GM12878 (cell line): ENCODE data around the gene IDI1.

ENCODE experiments used
- CTCF ChIP-seq, 3 experiments: IDR thresholded peaks in 2 of 3; conservative IDR thresholded peaks in 1 of 3; 2 replicates each; pipeline ENCODE4 v1.5.1; 2011; ENCODE audit warnings: low read depth in 3 of 3, low read length in 3 of 3, mild to moderate bottlenecking in 3 of 3, control low read depth in 2 of 3, moderate library complexity in 2 of 3, inconsistent platforms in 1 of 3, mixed read lengths in 1 of 3; ENCODE audit not compliant: control insufficient read depth in 2 of 3, insufficient read depth in 1 of 3; ENCODE audit errors: extremely low read depth in 1 of 3
- FOS ChIP-seq: IDR thresholded peaks from 3 replicates; pipeline ENCODE4 v1.6.1; 2011; ENCODE audit warnings: borderline replicate concordance; ENCODE audit not compliant: insufficient read length; ENCODE audit errors: extremely low read depth
- HCFC1 ChIP-seq: fragments of 150-350 bp; IDR thresholded peaks from 2 replicates; pipeline ENCODE4 v1.6.1; 2014; ENCODE audit warnings: low read length
- IRF4 ChIP-seq: IDR thresholded peaks from 2 replicates; pipeline ENCODE4 v1.6.1; 2011; ENCODE audit warnings: low read depth, low read length
- MTA3 ChIP-seq: IDR thresholded peaks from 2 replicates; pipeline ENCODE4 v1.6.1; 2012; ENCODE audit warnings: low read length, inconsistent platforms, borderline replicate concordance
- NFIC ChIP-seq: IDR thresholded peaks from 2 replicates; pipeline ENCODE4 v1.6.1; 2012; ENCODE audit warnings: low read depth, mild to moderate bottlenecking, inconsistent platforms, low read length, moderate library complexity
- PML ChIP-seq: IDR thresholded peaks from 2 replicates; pipeline ENCODE4 v1.6.1; 2012; ENCODE audit warnings: low read length, inconsistent platforms
- POLR2A ChIP-seq: IDR thresholded peaks from 2 replicates; pipeline ENCODE4 v1.6.1; 2011; ENCODE audit warnings: low read depth, mild to moderate bottlenecking, low read length
- POLR2AphosphoS2 ChIP-seq: IDR thresholded peaks from 2 replicates; pipeline ENCODE4 v1.6.1; 2011; ENCODE audit warnings: low read depth, mild to moderate bottlenecking, low read length, improper control_type of control experiment, moderate library complexity
- POLR2AphosphoS5 ChIP-seq: IDR thresholded peaks from 2 replicates; pipeline ENCODE4 v1.6.1; 2011; ENCODE audit warnings: mild to moderate bottlenecking, low read length, inconsistent platforms
- SIN3A ChIP-seq: IDR thresholded peaks from 2 replicates; pipeline ENCODE4 v1.6.1; 2012; ENCODE audit warnings: low read depth, low read length, improper control_type of control experiment
- SREBF2 ChIP-seq: IDR thresholded peaks from 2 replicates; pipeline ENCODE4 v1.6.1; 2012; ENCODE audit warnings: mild to moderate bottlenecking, low read length
- SUZ12 ChIP-seq: fragments of 200-600 bp; sonication (generic); IDR thresholded peaks from one replicate; pipeline ENCODE4 v1.6.1; 2018; ENCODE audit warnings: antibody characterized with exemption, mild to moderate bottlenecking; ENCODE audit not compliant: unreplicated experiment

DNA sequence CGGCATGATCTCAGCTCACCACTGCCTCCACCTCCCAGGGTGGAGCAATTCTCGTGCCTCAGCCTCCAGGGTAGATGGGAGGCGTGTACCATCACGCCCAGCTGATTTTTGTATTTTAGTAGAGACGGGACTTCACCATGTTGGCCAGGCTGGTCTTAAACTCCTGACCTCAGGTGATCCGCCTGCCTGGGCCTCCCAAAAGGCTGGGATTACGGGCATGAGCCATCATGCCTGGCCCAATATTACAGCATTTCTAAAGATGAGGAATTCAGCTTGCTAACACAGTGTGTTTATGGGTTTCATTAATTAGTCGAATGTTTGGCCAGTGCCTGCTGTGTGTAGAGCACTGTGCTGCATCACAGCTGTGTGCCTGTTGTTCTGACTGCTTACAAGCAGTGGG lies 11.0 kb upstream of the IDI1 start:
- TF ChIP-seq CTCF (IDR thresholded peaks at IDR 0.05 in 2 of 3, conservative IDR thresholded peaks at IDR 0.05 in 1 of 3; ENCODE audit: control insufficient read depth in 2 of 3, extremely low read depth in 1 of 3, insufficient read depth in 1 of 3, low read depth in 3 of 3, low read length in 3 of 3) = no peak
- TF ChIP-seq HCFC1 = no peak
- no peak for TF ChIP-seq SUZ12
- no peak for TF ChIP-seq SIN3A
- no peak for TF ChIP-seq POLR2A
- TF ChIP-seq NFIC = no peak
- TF ChIP-seq POLR2AphosphoS5 = no peak
- no peak for TF ChIP-seq POLR2AphosphoS2
- TF ChIP-seq MTA3 = no peak
- no peak for TF ChIP-seq SREBF2
- TF ChIP-seq IRF4 = no peak
- no peak for TF ChIP-seq FOS
- no peak for TF ChIP-seq PML
